Measurements from ENCODE around the gene MBD4. TPM values are rescaled to one million over a fixed set of nuclear protein-coding genes. Genes with fewer than 3 reads are reported as not detected.

Gene MBD4
- total RNA-seq, 4 donors from 2014 or later, result 15.5 to 42.0 (median 32.8) TPM

DNA sequence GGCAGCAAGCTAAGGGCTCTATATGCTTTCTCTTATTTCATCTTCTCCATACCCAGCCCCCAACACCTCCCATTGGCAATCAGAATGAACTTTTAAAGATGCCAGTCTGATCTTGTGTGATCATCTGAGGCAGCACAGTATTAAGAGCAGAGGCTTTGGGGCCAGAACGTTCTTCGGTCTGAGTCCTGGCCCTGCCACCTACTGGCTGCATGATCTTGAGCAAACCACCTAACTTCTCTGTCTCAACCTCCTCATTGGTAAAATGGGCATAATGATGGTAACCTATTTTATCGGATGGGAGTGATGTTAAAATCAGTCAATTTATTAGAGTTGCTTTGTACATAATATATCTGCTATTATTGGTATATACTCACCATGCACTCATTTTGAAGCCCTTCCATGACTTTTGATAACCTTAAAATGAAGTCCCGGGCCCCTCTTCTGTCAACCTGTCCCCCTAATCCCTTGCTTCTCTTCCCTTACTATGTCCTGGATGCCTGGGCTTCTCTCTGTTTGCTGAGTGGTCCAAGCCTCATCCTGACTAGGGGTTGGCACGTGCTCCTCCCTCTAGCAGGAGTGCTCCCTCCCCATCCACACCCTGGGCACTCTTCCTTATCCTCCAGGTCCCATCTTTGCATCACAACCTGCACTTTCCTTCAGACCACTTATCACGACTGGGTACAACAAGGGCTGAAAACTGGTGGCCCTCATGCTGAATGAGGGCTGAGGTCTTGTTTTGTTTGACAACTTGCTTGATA, 17.6 kb downstream of the MBD4 start:
- Histone ChIP-seq H3K4me1 (no peaks in the 10 kb centered on the region), H3K9me3 (no peaks in the 10 kb centered on the region), H3K4me3 (no peak overlapping the region), H3K27me3 (no peaks in the 10 kb centered on the region), H3K27ac (no peak overlapping the region), H3K36me3 (no peaks in the 10 kb centered on the region)
- DNase-seq (ENCODE audit: low spot score in 2 of 2), result no peak
- 69 to 76% methylated on average over 6 of the region's 6 CpGs for WGBS, 2 donors
- no peak for TF ChIP-seq EP300 (IDR thresholded peaks at IDR 0.05)
- TF ChIP-seq, protein P1, sequence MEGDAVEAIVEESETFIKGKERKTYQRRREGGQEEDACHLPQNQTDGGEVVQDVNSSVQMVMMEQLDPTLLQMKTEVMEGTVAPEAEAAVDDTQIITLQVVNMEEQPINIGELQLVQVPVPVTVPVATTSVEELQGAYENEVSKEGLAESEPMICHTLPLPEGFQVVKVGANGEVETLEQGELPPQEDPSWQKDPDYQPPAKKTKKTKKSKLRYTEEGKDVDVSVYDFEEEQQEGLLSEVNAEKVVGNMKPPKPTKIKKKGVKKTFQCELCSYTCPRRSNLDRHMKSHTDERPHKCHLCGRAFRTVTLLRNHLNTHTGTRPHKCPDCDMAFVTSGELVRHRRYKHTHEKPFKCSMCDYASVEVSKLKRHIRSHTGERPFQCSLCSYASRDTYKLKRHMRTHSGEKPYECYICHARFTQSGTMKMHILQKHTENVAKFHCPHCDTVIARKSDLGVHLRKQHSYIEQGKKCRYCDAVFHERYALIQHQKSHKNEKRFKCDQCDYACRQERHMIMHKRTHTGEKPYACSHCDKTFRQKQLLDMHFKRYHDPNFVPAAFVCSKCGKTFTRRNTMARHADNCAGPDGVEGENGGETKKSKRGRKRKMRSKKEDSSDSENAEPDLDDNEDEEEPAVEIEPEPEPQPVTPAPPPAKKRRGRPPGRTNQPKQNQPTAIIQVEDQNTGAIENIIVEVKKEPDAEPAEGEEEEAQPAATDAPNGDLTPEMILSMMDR (IDR thresholded peaks at IDR 0.05), result no peak

DNA sequence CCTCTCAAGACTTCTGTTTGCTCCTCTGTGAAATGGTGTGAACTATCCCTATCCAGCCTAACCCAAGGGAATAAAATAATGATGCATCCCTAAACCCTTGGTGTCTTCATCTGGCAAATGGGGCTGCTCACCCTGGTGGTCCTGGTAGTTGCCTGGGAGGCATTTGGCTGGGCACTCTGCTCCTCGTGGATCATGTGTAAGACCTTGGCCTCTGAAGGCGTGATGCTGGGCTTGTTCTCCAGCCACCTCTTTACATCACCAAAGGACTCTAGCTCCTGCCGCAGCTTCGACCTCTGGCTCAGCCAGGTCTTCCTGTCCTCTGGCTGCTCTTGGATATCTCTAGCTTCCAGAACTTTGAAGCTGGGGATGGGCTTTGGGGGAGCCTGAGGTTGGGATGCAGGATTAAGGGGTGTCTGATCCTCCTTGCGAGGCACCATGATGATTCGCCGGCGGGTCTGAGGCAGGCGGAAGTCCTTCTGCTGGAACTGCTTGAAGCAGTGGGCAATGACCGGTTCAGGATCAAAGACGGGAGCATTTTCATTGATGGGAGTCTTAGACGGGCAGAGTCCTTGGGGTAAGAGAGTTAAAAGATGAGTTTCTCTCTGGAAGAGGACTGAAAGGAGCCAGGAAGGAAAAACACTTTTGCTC, 18.4 kb downstream of the MBD4 start:
- Histone ChIP-seq H3K27me3 (no peaks in the 10 kb centered on the region), H3K27ac (no peak overlapping the region), H3K36me3 (no peaks in the 10 kb centered on the region), H3K4me3 (no peak overlapping the region), H3K4me1 (no peaks in the 10 kb centered on the region), H3K9me3 (no peaks in the 10 kb centered on the region)
- TF ChIP-seq POLR2A (IDR thresholded peaks at IDR 0.05), result no peak
- TF ChIP-seq EP300 (IDR thresholded peaks at IDR 0.05), result no peak
- WGBS, 2 donors, result 92 to 96% methylated on average over 12 of the region's 12 CpGs
- no peak for DNase-seq (ENCODE audit: low spot score in 2 of 2)

DNA sequence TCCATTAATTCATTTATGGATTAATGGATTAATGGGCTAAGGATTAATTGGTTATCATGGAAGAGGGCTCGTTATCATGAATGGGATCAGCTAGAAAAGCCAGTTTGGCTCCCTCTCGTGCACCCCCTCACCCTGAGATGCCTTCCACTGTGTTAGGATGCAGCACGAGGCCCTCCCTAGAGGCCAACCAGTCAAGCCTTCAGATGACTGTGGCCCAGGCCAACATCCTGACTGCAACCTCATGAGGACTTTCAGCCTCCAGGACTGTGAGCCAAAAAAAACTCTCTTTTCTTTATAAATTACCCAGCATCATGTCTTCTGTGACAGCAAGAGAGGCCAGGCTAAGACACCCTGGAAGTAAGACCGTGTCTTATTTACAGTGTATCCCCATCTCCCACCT, 20.3 kb downstream of the MBD4 start:
- no peaks in the 10 kb centered on the region for H3K9me3 ChIP-seq
- no peaks in the 10 kb centered on the region for H3K36me3 ChIP-seq
- H3K27me3 ChIP-seq, result no peaks in the 10 kb centered on the region
- no peak overlapping the region for H3K27ac ChIP-seq
- H3K4me3 ChIP-seq, result no peak overlapping the region
- H3K4me1 ChIP-seq, result no peaks in the 10 kb centered on the region
- TF ChIP-seq, protein P1 (IDR thresholded peaks at IDR 0.05), result no peak
- TF ChIP-seq EP300 (IDR thresholded peaks at IDR 0.05) (no peak), POLR2A (IDR thresholded peaks at IDR 0.05) (no peak)
- DNase-seq (ENCODE audit: low spot score in 2 of 2), result no peak
- 67 to 76% methylated on average over 4 of the region's 4 CpGs for WGBS, 2 donors

DNA sequence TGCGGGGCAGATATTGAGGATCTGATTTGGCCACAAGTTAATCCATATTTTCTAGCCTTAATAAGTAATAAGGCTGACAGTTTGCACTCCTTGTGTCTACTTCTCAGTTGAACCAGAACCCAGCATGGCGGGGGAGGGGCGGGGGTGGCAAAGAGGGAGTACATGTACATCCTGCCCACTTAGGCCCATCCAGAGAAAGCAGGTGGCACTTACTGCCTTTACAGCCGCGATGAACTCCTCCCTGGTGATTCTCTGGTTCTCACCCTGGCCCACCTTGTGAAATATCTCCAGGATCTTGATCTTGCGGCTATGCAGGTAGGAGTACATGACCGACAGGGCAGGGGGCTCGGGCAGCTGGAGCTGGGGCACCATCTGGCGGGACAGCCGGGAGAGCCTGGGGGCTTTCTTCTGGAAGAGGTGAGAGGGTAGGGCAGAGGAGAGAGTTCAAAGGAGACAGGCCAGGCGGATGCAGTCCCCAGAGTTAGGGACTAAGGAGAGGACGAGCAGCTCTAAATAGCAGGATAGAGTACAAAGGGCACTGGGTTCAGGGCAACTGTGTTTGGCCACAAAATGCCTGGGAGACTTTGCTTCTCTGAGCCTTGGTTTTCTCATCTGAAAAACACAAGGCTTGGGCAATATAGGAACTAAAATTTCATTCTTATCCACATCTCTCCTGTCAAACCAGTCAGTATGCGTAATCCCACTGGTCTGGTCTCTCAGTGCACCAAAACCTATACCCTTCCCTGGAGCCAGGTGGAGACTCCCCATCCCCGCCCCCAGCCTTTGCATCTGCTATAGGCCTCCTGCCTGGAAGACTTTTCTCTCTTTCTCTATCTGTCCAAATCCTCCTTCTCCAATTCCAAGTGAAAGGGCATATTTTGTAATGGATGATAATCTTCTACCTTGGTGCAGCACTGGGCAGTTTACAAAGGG, 21.4 kb downstream of the MBD4 start:
- H3K4me1 ChIP-seq, result no peaks in the 10 kb centered on the region
- H3K27ac ChIP-seq, result no peak overlapping the region
- no peak for TF ChIP-seq POLR2A (IDR thresholded peaks at IDR 0.05)
- TF ChIP-seq, protein P1 (IDR thresholded peaks at IDR 0.05), result no peak
- no peak for TF ChIP-seq EP300 (IDR thresholded peaks at IDR 0.05)
- H3K9me3 ChIP-seq, result no peaks in the 10 kb centered on the region
- no peaks in the 10 kb centered on the region for H3K27me3 ChIP-seq
- DNase-seq (ENCODE audit: low spot score in 2 of 2), result no peak
- H3K4me3 ChIP-seq, result no peak overlapping the region
- H3K36me3 ChIP-seq, result no peaks in the 10 kb centered on the region
- 83 to 85% methylated on average over 14 of the region's 14 CpGs for WGBS, 2 donors

DNA sequence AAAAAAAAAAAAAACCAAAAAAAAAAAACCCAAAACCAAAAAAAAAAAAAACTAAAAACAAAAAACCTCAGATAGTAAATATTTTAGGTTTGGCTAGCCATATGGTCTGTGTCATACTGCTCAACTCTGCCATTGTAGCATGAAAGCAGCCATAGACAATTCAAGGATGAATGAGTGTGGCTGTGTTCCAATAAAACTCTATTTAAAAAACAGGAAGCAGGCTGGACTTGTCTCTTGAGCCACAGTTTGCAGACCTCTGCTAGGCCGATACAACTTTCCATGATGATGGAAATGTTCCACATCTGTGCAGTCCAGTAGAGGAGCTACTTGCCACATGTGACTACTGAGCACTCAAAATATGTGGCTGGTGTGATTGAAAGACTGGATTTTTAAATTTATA, 22.4 kb downstream of the MBD4 start:
- Histone ChIP-seq H3K4me1 (no peaks in the 10 kb centered on the region), H3K4me3 (no peak overlapping the region), H3K27ac (no peak overlapping the region), H3K27me3 (no peaks in the 10 kb centered on the region), H3K36me3 (no peaks in the 10 kb centered on the region), H3K9me3 (no peaks in the 10 kb centered on the region)
- no peak for DNase-seq (ENCODE audit: low spot score in 2 of 2)
- TF ChIP-seq, protein P1 (IDR thresholded peaks at IDR 0.05), result no peak
- TF ChIP-seq EP300 (IDR thresholded peaks at IDR 0.05), result no peak
- TF ChIP-seq POLR2A (IDR thresholded peaks at IDR 0.05), result no peak
- WGBS, 2 donors, result 13 to 35% methylated on average over 1 of the region's 1 CpG
